TTC549 (cell line): ENCODE data around the gene AKAP6.
A peak's percentile ranks its signal among the peaks of the same experiment; 100 is the strongest.

Experiments
- FAIRE-seq: peaks from 2 replicates; lab custom pipeline; 2012; peaks lifted over from hg19 to GRCh38; lab: Jason Lieb, UNC

The AKAP6 gene

GRCh38 chr14:32491416-32492016, 162.4 kb downstream of the AKAP6 start:
- no peak for FAIRE-seq

GRCh38 chr14:32492457-32492856, 163.4 kb downstream of the AKAP6 start:
- no peak for FAIRE-seq

GRCh38 chr14:32494609-32495434, 165.7 kb downstream of the AKAP6 start:
- FAIRE-seq, result peak; percentile 79

- FAIRE-seq, result peak; percentile 49
These were observed 166.3 kb downstream of the AKAP6 start for GRCh38 chr14:32495435-32495734.

GRCh38 chr14:32497248-32497647, 168.2 kb downstream of the AKAP6 start:
- FAIRE-seq, result peak; percentile 89

GRCh38 chr14:32507029-32507984, 178.2 kb downstream of the AKAP6 start:
- FAIRE-seq, result no peak

- peak; percentile 97 for FAIRE-seq
These were observed 179.2 kb downstream of the AKAP6 start for GRCh38 chr14:32508281-32508680.

- no peak for FAIRE-seq
These were observed 180.6 kb downstream of the AKAP6 start for GRCh38 chr14:32509632-32510187.

GRCh38 chr14:32510815-32511214, 181.7 kb downstream of the AKAP6 start:
- peak; percentile 98 for FAIRE-seq

GRCh38 chr14:32512348-32512747, 183.2 kb downstream of the AKAP6 start:
- no peak for FAIRE-seq

- FAIRE-seq, result peak; percentile 80
These were observed 183.7 kb downstream of the AKAP6 start for GRCh38 chr14:32512813-32513212.

GRCh38 chr14:32513571-32514009, 184.5 kb downstream of the AKAP6 start:
- peak; percentile 94 for FAIRE-seq

- FAIRE-seq, result no peak
These were observed 185.1 kb downstream of the AKAP6 start for GRCh38 chr14:32514236-32514635.

- no peak for FAIRE-seq
These were observed 185.6 kb downstream of the AKAP6 start for GRCh38 chr14:32514681-32515080.

GRCh38 chr14:32524609-32525375, 195.7 kb downstream of the AKAP6 start:
- no peak for FAIRE-seq

GRCh38 chr14:32525591-32525990, 196.5 kb downstream of the AKAP6 start:
- FAIRE-seq, result no peak

- no peak for FAIRE-seq
These were observed 201.7 kb downstream of the AKAP6 start for GRCh38 chr14:32530800-32531199.

- FAIRE-seq, result no peak
These were observed 202.9 kb downstream of the AKAP6 start for GRCh38 chr14:32531942-32532515.

GRCh38 chr14:32534145-32534544, 205.0 kb downstream of the AKAP6 start:
- no peak for FAIRE-seq

- no peak for FAIRE-seq
These were observed 207.1 kb downstream of the AKAP6 start for GRCh38 chr14:32536175-32536574.

- FAIRE-seq, result no peak
These were observed 208.1 kb downstream of the AKAP6 start for GRCh38 chr14:32537166-32537565.
